ENCODE results near the gene CLEC4C.

The CLEC4C gene

DNA sequence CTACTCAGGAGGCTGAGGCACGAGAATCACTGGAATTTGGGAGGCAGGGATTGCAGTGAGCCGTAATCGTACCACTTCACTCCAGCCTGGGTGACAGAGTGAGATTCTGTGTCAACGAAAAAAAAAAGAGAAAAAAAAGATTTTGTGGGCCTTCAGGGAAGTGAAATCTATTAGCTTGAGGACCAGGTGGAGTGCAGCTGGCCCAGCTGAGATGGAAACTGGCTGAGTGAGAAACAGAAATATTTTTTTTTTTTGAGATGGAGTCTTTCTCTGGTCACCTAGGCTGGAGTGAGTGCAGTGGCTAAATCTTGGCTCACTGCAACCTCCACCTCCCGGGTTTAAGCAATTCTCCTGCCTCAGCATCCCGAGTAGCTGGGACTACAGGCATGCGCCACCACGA, 2.3 kb upstream of the CLEC4C start:
- 90% methylated on average over 8 of the region's 8 CpGs for WGBS
- H2AK5ac ChIP-seq (ENCODE audit: low read length, severe bottlenecking): no peak overlapping the region
- H2BK5ac ChIP-seq (ENCODE audit: low read depth, low read length, poor library complexity, severe bottlenecking): no peak overlapping the region

DNA sequence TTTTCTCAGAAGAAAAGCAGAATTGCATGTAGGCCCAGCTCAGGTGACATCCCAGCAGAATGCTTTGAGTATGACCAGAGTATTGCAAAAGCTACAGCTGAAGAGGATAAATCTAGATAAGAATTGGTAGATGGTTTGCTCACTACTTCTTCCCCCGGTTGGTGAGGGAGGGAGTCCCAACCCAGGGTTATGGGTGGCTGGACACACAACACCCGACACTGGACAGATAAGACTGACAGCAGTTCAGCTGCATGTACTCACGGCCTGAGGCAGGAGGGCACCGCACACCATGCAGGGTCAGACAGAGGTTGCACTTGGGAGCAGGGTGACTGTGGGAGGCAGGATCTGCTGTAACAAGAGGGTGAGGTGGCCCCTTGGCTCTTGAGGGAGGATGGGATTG, 1.7 kb upstream of the CLEC4C start:
- Histone ChIP-seq H3K14ac (ENCODE audit: low read length in 2 of 2) (peak overlapping the region in 1 of 2 experiments; percentile 83), H3K18ac (ENCODE audit: low read depth in 1 of 2, low read length in 2 of 2) (no peak overlapping the region), H2BK12ac (ENCODE audit: low read length in 2 of 2) (no peak overlapping the region), H3K4me1 (ENCODE audit: control insufficient read depth, insufficient read depth, low read depth, low read length) (peaks cover 1% of the 10 kb centered on the region), H4K8ac (ENCODE audit: low read length) (no peak overlapping the region), H3K23ac (ENCODE audit: low read length in 2 of 2) (no peak overlapping the region), H3K4ac (ENCODE audit: low read depth in 1 of 2, low read length in 2 of 2) (no peak overlapping the region), H3K4me2 (ENCODE audit: low read length, poor library complexity, severe bottlenecking) (no peak overlapping the region), H3K27ac (ENCODE audit: low read length, poor library complexity, severe bottlenecking) (no peak overlapping the region), H3K4me3 (ENCODE audit: insufficient read depth in 1 of 2, low read depth in 1 of 2, low read length in 2 of 2) (no peak overlapping the region), H3K27me3 (ENCODE audit: control insufficient read depth in 1 of 2, insufficient read depth in 1 of 2, low read length in 2 of 2) (no peaks in the 10 kb centered on the region), H4K91ac (ENCODE audit: low read length) (no peak overlapping the region), H3K36me3 (ENCODE audit: control insufficient read depth in 1 of 2, insufficient read depth in 2 of 2, low read depth in 1 of 2, low read length in 2 of 2) (no peaks in the 10 kb centered on the region), H2BK15ac (ENCODE audit: low read depth, poor library complexity, severe bottlenecking) (no peak overlapping the region), H3K9ac (ENCODE audit: low read length) (no peak overlapping the region), H2BK120ac (ENCODE audit: low read depth, low read length) (no peak overlapping the region), H3K79me1 (replicated peaks; ENCODE audit: low read length, poor library complexity, severe bottlenecking) (no peaks in the 10 kb centered on the region), H3K9me3 (ENCODE audit: control insufficient read depth, low read length) (no peaks in the 10 kb centered on the region), H2AFZ (ENCODE audit: low read depth, low read length) (no peak overlapping the region), H2AK5ac (ENCODE audit: low read length, severe bottlenecking) (no peak overlapping the region), H2BK5ac (ENCODE audit: low read depth, low read length, poor library complexity, severe bottlenecking) (no peak overlapping the region)
- no peak for DNase-seq
- WGBS: 80% methylated on average over 4 of the region's 4 CpGs

More for the DNA sequence above, 2.3 kb upstream of the CLEC4C start:
- Histone ChIP-seq H3K4me1 (ENCODE audit: control insufficient read depth, insufficient read depth, low read depth, low read length) (peaks cover 1% of the 10 kb centered on the region), H3K14ac (ENCODE audit: low read length in 2 of 2) (no peak overlapping the region), H3K18ac (ENCODE audit: low read depth in 1 of 2, low read length in 2 of 2) (no peak overlapping the region), H3K4ac (ENCODE audit: low read depth in 1 of 2, low read length in 2 of 2) (no peak overlapping the region), H3K27ac (ENCODE audit: low read length, poor library complexity, severe bottlenecking) (no peak overlapping the region), H2AFZ (ENCODE audit: low read depth, low read length) (no peak overlapping the region), H3K27me3 (ENCODE audit: control insufficient read depth in 1 of 2, insufficient read depth in 1 of 2, low read length in 2 of 2) (no peaks in the 10 kb centered on the region), H4K91ac (ENCODE audit: low read length) (no peak overlapping the region), H3K9ac (ENCODE audit: low read length) (no peak overlapping the region), H3K79me1 (replicated peaks; ENCODE audit: low read length, poor library complexity, severe bottlenecking) (no peaks in the 10 kb centered on the region), H3K4me2 (ENCODE audit: low read length, poor library complexity, severe bottlenecking) (no peak overlapping the region), H2BK120ac (ENCODE audit: low read depth, low read length) (no peak overlapping the region), H3K9me3 (ENCODE audit: control insufficient read depth, low read length) (no peaks in the 10 kb centered on the region), H4K8ac (ENCODE audit: low read length) (no peak overlapping the region), H3K36me3 (ENCODE audit: control insufficient read depth in 1 of 2, insufficient read depth in 2 of 2, low read depth in 1 of 2, low read length in 2 of 2) (no peaks in the 10 kb centered on the region), H3K4me3 (ENCODE audit: insufficient read depth in 1 of 2, low read depth in 1 of 2, low read length in 2 of 2) (no peak overlapping the region), H2BK12ac (ENCODE audit: low read length in 2 of 2) (no peak overlapping the region), H3K23ac (ENCODE audit: low read length in 2 of 2) (no peak overlapping the region), H2BK15ac (ENCODE audit: low read depth, poor library complexity, severe bottlenecking) (no peak overlapping the region)
- no peak for DNase-seq

DNA sequence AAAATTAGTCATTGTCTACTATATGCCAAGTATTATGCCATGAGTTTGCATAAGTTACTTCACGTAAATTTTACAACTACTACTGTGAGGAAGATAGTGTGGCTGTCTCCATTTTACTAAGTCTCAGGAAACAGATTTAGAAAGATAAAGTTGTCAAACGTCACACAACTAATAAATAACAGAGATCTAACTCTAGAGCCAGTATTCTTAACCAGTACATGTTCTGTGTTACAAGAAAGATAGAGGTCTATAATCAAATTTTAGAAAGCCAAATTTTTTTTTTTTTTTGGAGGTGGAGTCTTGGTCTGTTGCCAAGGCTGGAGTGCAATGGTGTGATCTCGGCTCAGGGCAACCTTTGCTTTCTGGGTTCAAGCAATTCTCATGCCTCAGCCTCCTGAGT, 14.2 kb downstream of the CLEC4C start:
- Histone ChIP-seq H4K8ac (ENCODE audit: low read length) (no peak overlapping the region), H2AK5ac (ENCODE audit: low read length, severe bottlenecking) (no peak overlapping the region), H3K4ac (ENCODE audit: low read depth in 1 of 2, low read length in 2 of 2) (no peak overlapping the region), H3K79me1 (replicated peaks; ENCODE audit: low read length, poor library complexity, severe bottlenecking) (no peaks in the 10 kb centered on the region), H2BK12ac (ENCODE audit: low read length in 2 of 2) (no peak overlapping the region), H2AFZ (ENCODE audit: low read depth, low read length) (no peak overlapping the region), H3K36me3 (ENCODE audit: control insufficient read depth in 1 of 2, insufficient read depth in 2 of 2, low read depth in 1 of 2, low read length in 2 of 2) (no peaks in the 10 kb centered on the region), H4K91ac (ENCODE audit: low read length) (no peak overlapping the region), H2BK15ac (ENCODE audit: low read depth, poor library complexity, severe bottlenecking) (no peak overlapping the region), H3K14ac (ENCODE audit: low read length in 2 of 2) (no peak overlapping the region), H3K27ac (ENCODE audit: low read length, poor library complexity, severe bottlenecking) (no peak overlapping the region), H3K9ac (ENCODE audit: low read length) (no peak overlapping the region), H3K4me1 (ENCODE audit: control insufficient read depth, insufficient read depth, low read depth, low read length) (no peaks in the 10 kb centered on the region), H3K9me3 (ENCODE audit: control insufficient read depth, low read length) (peaks cover 1% of the 10 kb centered on the region), H3K18ac (ENCODE audit: low read depth in 1 of 2, low read length in 2 of 2) (no peak overlapping the region), H3K23ac (ENCODE audit: low read length in 2 of 2) (no peak overlapping the region), H3K4me3 (ENCODE audit: insufficient read depth in 1 of 2, low read depth in 1 of 2, low read length in 2 of 2) (no peak overlapping the region), H2BK120ac (ENCODE audit: low read depth, low read length) (no peak overlapping the region), H3K27me3 (ENCODE audit: control insufficient read depth in 1 of 2, insufficient read depth in 1 of 2, low read length in 2 of 2) (peaks cover 0 to 2% of the 10 kb centered on the region in 2 experiments), H2BK5ac (ENCODE audit: low read depth, low read length, poor library complexity, severe bottlenecking) (no peak overlapping the region), H3K4me2 (ENCODE audit: low read length, poor library complexity, severe bottlenecking) (no peak overlapping the region)
- WGBS: 86% methylated on average over 1 of the region's 3 CpGs
- DNase-seq: no peak

DNA sequence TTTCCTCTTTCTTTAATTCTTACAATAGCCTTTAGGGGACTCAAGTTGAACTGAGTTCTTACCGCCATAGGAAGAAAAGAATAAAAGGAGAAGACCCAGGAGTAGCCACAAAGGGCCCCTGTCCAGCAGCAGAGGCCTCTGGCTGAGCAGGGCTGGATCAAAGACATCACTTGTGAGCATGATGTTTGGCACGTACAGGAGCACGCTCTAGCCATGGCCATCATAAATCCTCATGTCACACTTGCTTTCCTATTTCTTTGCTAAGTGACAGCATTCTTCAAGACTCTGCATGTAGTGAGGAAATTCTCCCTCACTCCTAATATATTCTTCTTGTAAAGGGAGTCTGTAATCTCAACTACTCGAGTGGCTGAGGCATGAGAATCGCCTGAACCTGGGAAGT, 15.7 kb downstream of the CLEC4C start:
- no peak overlapping the region for H4K8ac ChIP-seq (ENCODE audit: low read length)

More for the DNA sequence above, 15.7 kb downstream of the CLEC4C start:
- Histone ChIP-seq H3K36me3 (ENCODE audit: control insufficient read depth in 1 of 2, insufficient read depth in 2 of 2, low read depth in 1 of 2, low read length in 2 of 2) (no peaks in the 10 kb centered on the region), H3K27me3 (ENCODE audit: control insufficient read depth in 1 of 2, insufficient read depth in 1 of 2, low read length in 2 of 2) (peaks cover 0 to 2% of the 10 kb centered on the region in 2 experiments), H3K4ac (ENCODE audit: low read depth in 1 of 2, low read length in 2 of 2) (no peak overlapping the region), H3K27ac (ENCODE audit: low read length, poor library complexity, severe bottlenecking) (no peak overlapping the region), H3K79me1 (replicated peaks; ENCODE audit: low read length, poor library complexity, severe bottlenecking) (no peaks in the 10 kb centered on the region), H3K23ac (ENCODE audit: low read length in 2 of 2) (no peak overlapping the region), H3K9ac (ENCODE audit: low read length) (no peak overlapping the region), H3K18ac (ENCODE audit: low read depth in 1 of 2, low read length in 2 of 2) (no peak overlapping the region), H3K14ac (ENCODE audit: low read length in 2 of 2) (no peak overlapping the region), H2AK5ac (ENCODE audit: low read length, severe bottlenecking) (no peak overlapping the region), H2BK12ac (ENCODE audit: low read length in 2 of 2) (no peak overlapping the region), H3K9me3 (ENCODE audit: control insufficient read depth, low read length) (peaks cover 5% of the 10 kb centered on the region), H3K4me1 (ENCODE audit: control insufficient read depth, insufficient read depth, low read depth, low read length) (no peaks in the 10 kb centered on the region), H2AFZ (ENCODE audit: low read depth, low read length) (no peak overlapping the region), H2BK15ac (ENCODE audit: low read depth, poor library complexity, severe bottlenecking) (no peak overlapping the region), H4K91ac (ENCODE audit: low read length) (no peak overlapping the region), H2BK120ac (ENCODE audit: low read depth, low read length) (no peak overlapping the region), H2BK5ac (ENCODE audit: low read depth, low read length, poor library complexity, severe bottlenecking) (no peak overlapping the region), H3K4me2 (ENCODE audit: low read length, poor library complexity, severe bottlenecking) (no peak overlapping the region), H3K4me3 (ENCODE audit: insufficient read depth in 1 of 2, low read depth in 1 of 2, low read length in 2 of 2) (no peak overlapping the region)
- WGBS: 31% methylated on average over 5 of the region's 5 CpGs
- DNase-seq: no peak

Measured in mesenchymal stem cell (in vitro differentiated cells and primary cell).